ENCODE measurements around the gene SIRPB2. TPM values are rescaled to one million over a fixed set of nuclear protein-coding genes. Genes with fewer than 3 reads are reported as not detected.

SIRPB2 gene
- polyA plus RNA-seq (ENCODE audit: insufficient read length) = 0.88 TPM
- long read RNA-seq, donor 1 = 0 reads
- long read RNA-seq, donor 2, partial matches to known transcripts = 0 of 1 reads
- long read RNA-seq, donor 2, other reads (novel, unspliced or antisense) = 0 of 1 reads
- long read RNA-seq, donor 3 = 0 reads
- long read RNA-seq, donor 4 = 0 reads
- long read RNA-seq, donor 5 = 0 reads
- long read RNA-seq, donor 6 = 0 reads
- long read RNA-seq, donor 7 = 0 reads
- long read RNA-seq, donor 8 = 0 reads

DNA sequence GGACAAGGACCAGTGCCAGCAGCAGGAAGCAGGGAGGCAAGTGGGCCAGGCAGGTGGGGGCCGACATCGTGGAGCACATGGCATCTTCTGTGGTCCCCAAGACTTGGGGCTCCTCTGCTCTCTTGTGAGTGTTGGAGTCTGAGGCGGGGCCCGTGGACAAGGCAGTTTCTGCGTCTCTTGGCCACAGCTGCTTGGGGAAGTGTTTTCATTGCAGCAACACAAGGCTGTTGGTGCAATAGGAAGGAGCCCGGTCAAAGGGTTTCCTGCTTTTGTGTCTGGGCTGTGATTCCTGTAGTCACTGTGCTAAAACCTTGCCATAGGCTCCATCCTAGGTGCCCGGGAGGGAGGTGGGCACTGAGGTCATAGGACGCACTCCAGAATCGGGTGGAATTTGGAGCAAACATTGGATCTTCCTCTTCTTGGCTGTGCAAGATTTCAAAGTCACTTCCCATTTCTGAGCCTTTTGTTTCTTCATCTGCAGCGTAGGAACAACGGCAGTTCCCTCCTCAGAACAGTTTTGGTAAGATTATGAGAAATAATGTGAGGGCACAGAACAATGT, at the start of gene SIRPB2:
Gene SIRPB2 (minus strand): TSS at position 140 of the 560 bp plus-strand sequence. CDS start 61 bp downstream, at position 79.
- no peak for DNase-seq

- no peak for DNase-seq
Measured at GRCh38 chr20:1539816-1540419, 48.7 kb upstream of the SIRPB2 start.

GRCh38 chr20:1538655-1539054, 47.4 kb upstream of the SIRPB2 start:
- no peak for DNase-seq

DNA sequence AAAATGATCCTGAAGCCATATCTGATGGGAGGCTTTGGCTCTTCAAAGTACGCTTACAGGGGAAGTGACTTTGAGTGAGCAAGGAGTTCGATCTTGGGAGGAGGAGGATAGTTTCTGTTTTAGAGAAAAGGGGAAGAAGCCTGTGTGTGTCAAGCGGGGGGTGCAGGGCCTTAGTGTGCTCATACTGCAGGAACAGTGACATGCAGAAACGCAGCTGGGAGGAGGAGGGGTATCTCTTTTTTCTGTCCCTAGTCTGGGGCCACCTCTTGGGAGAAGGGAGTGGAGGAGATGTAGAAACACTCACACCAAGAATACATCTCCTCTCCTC, 46.5 kb upstream of the SIRPB2 start:
- DNase-seq = no peak

DNA sequence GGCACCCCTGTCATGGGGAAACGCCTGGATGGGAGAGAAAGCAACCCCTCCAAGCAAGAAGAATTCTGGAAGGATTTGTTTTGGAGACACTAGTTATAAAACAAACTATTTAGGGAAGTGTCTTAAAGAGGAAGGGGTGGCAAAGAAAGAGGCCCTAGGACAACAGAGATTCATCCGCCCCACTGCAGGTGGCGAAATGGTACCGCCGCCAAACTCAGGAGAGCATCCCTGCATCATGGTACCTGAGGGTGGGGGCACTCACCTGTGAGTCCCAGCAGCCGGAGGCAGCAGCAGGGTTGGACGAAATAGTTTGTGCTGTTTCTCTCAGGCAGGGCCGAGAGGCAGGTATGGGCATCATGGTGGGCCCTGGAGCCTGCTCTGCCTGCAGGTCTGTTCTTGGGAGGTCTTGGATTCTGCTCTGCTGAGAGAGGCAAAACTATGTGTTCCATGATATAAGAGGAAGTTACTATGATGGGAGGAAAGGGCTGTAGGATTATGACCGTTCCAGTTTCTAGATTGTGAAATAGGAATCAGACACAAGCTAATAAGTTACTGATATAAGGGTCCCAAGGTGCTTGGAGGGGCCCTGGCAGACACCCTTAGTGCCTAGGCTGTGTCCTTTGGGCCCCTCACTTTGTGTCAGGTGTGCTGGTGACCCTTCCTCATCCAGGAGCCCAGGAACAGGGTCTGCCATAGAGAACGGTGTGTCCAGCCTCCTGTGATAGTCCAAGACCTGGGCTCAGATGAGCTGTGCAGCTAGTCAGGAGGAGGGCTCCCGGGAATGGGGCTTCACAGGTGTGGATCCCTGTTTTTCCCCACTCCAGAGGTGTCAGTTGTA, 45.9 kb upstream of the SIRPB2 start:
- DNase-seq = no peak

GRCh38 chr20:1535420-1536175, 44.4 kb upstream of the SIRPB2 start:
- no peak for DNase-seq

- DNase-seq = no peak
Measured at GRCh38 chr20:1534526-1534925, 43.3 kb upstream of the SIRPB2 start.

GRCh38 chr20:1533059-1533458, 41.8 kb upstream of the SIRPB2 start:
- DNase-seq = no peak

GRCh38 chr20:1528811-1529210, 37.6 kb upstream of the SIRPB2 start:
- DNase-seq = no peak

- no peak for DNase-seq
Measured at GRCh38 chr20:1527923-1528322, 36.7 kb upstream of the SIRPB2 start.

GRCh38 chr20:1526896-1527295, 35.7 kb upstream of the SIRPB2 start:
- DNase-seq = no peak

- DNase-seq = no peak
Measured at GRCh38 chr20:1526310-1526709, 35.1 kb upstream of the SIRPB2 start.

DNA sequence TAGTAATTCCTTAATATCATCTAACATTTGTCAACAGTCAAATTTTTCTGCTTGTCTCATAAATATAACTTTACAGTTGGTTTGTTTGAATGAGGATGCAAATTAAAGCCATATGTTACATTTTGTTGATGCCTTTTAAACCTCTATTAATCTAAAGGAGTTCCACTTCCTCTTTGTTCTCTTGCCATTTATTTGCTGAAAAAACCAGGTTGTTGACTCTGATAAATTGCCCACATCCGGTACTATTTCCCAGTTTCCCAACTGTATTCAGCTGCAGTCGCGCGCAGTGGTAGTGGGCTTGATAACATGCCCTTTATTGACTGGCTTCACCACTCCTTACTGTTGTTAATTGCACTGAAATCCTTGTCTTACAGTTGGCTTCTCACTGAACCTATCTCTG, 32.8 kb upstream of the SIRPB2 start:
- no peak for DNase-seq

GRCh38 chr20:1517010-1517409, 25.8 kb upstream of the SIRPB2 start:
- no peak for DNase-seq

GRCh38 chr20:1513801-1514200, 22.6 kb upstream of the SIRPB2 start:
- no peak for DNase-seq

GRCh38 chr20:1509237-1509636, 18.0 kb upstream of the SIRPB2 start:
- DNase-seq = no peak

DNA sequence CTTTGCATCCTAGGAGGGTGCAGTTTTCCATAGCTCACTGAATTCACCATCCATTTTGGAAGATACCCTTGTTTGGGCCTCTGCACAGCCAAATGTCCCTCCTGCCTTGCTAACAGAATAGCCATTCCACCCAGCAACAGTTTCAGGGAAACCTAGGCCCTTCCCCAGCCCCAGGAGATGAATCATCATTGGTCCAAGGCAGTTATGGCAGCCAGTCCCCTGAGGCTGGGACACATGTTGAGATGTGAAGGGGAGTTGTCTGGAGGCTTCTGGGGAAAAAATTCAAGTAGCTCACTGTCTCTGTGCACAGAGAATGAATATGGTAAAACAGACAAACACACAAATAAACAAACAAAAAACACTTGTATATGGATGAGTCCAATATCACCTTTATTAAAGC, 17.4 kb upstream of the SIRPB2 start:
- DNase-seq = no peak

GRCh38 chr20:1507276-1507675, 16.1 kb upstream of the SIRPB2 start:
- no peak for DNase-seq

- no peak for DNase-seq
Measured at GRCh38 chr20:1505871-1506270, 14.7 kb upstream of the SIRPB2 start.

GRCh38 chr20:1505361-1505760, 14.1 kb upstream of the SIRPB2 start:
- DNase-seq = no peak

GRCh38 chr20:1503564-1504227, 12.5 kb upstream of the SIRPB2 start:
- peak; percentile 59 for DNase-seq

- no peak for DNase-seq
Measured at GRCh38 chr20:1500496-1500895, 9.3 kb upstream of the SIRPB2 start.
